PC-3 (cell line): ENCODE data around the gene FAM3B. TPM values are rescaled to one million over a fixed set of nuclear protein-coding genes. Genes with fewer than 3 reads are reported as not detected.

ENCODE experiments used
- ATAC-seq: fragments of 200-7000 bp; cut with Tn5 transposase; 2 replicates; pipeline ENCODE4 v1.9.1; 2020; ENCODE audit warnings: mild to moderate bottlenecking, moderate library complexity
- BruUV-seq: library from RNA; stranded (reverse); fragments of 400-500 nt; replicated peaks from 2 replicates; lab custom pipeline; 2021; lab: Mats Ljungman, UMichigan
- CTCF ChIA-PET: fragments of 300-600 bp; sonication (Branson Sonifier 250); formaldehyde crosslinking; loops from one replicate; lab custom pipeline; 2022; ENCODE audit warnings: antibody characterized with exemption; lab: Charles Lee
- POLR2A ChIA-PET: fragments of 300-600 bp; sonication (Branson Sonifier 250); formaldehyde crosslinking; loops from one replicate; lab custom pipeline; 2022; ENCODE audit warnings: antibody characterized with exemption; ENCODE audit not compliant: unreplicated experiment; lab: Charles Lee
- DNase-seq: peaks from one replicate; pipeline ENCODE4 v3.0.0-alpha.2; 2015
- H2AFZ ChIP-seq: fragments of 300-600 bp; sonication (generic); 2 replicates; pipeline ENCODE4 v1.6.0; 2016; ENCODE audit warnings: antibody characterized with exemption, low read length
- H3F3A ChIP-seq: fragments of 300-600 bp; sonication (generic); one replicate; pipeline ENCODE4 v1.6.0; 2017; ENCODE audit warnings: antibody characterized with exemption, low read length, control low read depth, mild to moderate bottlenecking; ENCODE audit not compliant: unreplicated experiment
- H3K27ac ChIP-seq: fragments of 300-600 bp; sonication (generic); 2 replicates; pipeline ENCODE4 v1.5.1; 2016; ENCODE audit warnings: mild to moderate bottlenecking, low read length
- H3K27me3 ChIP-seq: fragments of 300-600 bp; sonication (generic); 2 replicates; pipeline ENCODE4 v1.6.1; 2016; ENCODE audit warnings: low read length, mixed read lengths
- H3K36me3 ChIP-seq: fragments of 300-600 bp; sonication (generic); 2 replicates; pipeline ENCODE4 v1.6.1; 2016; ENCODE audit warnings: low read depth, mixed run types, low read length, mixed read lengths
- H3K4me1 ChIP-seq: fragments of 300-600 bp; sonication (generic); 2 replicates; pipeline ENCODE4 v1.5.1; 2016; ENCODE audit warnings: low read length; ENCODE audit not compliant: insufficient read depth
- H3K4me2 ChIP-seq: fragments of 300-600 bp; sonication (generic); 2 replicates; pipeline ENCODE4 v1.6.0; 2016; ENCODE audit warnings: low read length
- H3K4me3 ChIP-seq: fragments of 300-600 bp; sonication (generic); 2 replicates; pipeline ENCODE4 v1.5.1; 2016; ENCODE audit warnings: mild to moderate bottlenecking, low read length, mixed read lengths
- H3K79me2 ChIP-seq: fragments of 300-600 bp; sonication (generic); 2 replicates; pipeline ENCODE4 v1.6.1; 2017; ENCODE audit warnings: low read length, mixed read lengths
- H3K9ac ChIP-seq: fragments of 300-600 bp; sonication (generic); 2 replicates; pipeline ENCODE4 v1.6.0; 2016; ENCODE audit warnings: mild to moderate bottlenecking, low read length
- H3K9me2 ChIP-seq: fragments of 300-600 bp; sonication (generic); replicated peaks from 2 replicates; pipeline ENCODE4 v1.6.1; 2016; ENCODE audit warnings: mixed run types, low read length, mixed read lengths
- H3K9me3 ChIP-seq: fragments of 300-600 bp; sonication (generic); 2 replicates; pipeline ENCODE4 v1.6.1; 2016; ENCODE audit warnings: low read length, mixed read lengths
- H4K20me1 ChIP-seq: fragments of 300-600 bp; sonication (generic); 2 replicates; pipeline ENCODE4 v1.6.1; 2016; ENCODE audit warnings: low read length, mixed read lengths
- CTCF ChIP-seq: fragments of 300-600 bp; sonication (generic); conservative IDR thresholded peaks from 2 replicates; pipeline ENCODE4 v1.5.1; 2017; ENCODE audit warnings: antibody characterized with exemption, low read depth, mild to moderate bottlenecking, low read length
- EZH2 ChIP-seq: fragments of 300-600 bp; sonication (generic); IDR thresholded peaks from one replicate; pipeline ENCODE4 v1.6.1; 2017; ENCODE audit warnings: antibody characterized with exemption, mild to moderate bottlenecking, low read length; ENCODE audit not compliant: unreplicated experiment
- EZH2phosphoT487 ChIP-seq: fragments of 300-600 bp; sonication (generic); IDR thresholded peaks from 2 replicates; pipeline ENCODE4 v1.6.1; 2018; ENCODE audit warnings: mild to moderate bottlenecking, antibody characterized with exemption, low read length, borderline replicate concordance
- intact Hi-C: fragments of 100-400 bp; cut with micrococcal nuclease; formaldehyde crosslinking; loops from 2 replicates; pipeline ENCODE4 v1.9.0; 2023
- total RNA-seq: library from RNA; depleted of rRNA; stranded (reverse); fragments of >200 nt; gene quantifications from 2 replicates; pipeline ENCODE4 v1.2.3, GENCODE V29; 2014

FAM3B gene
- total RNA-seq, 1 experiment from 2014 or later: not detected

GRCh38 chr21:41367301-41367944, 50.8 kb downstream of the FAM3B start:
- peak overlapping the region; percentile 78; the same call in 1 of the 2 replicates for H2AFZ ChIP-seq
- no peaks in the 10 kb centered on the region for H3K9me3 ChIP-seq
- no peaks in the 10 kb centered on the region for H3K79me2 ChIP-seq
- DNase-seq: no peak
- H3K4me1 ChIP-seq: peaks cover 15% of the 10 kb centered on the region
- peak overlapping the region; percentile 46 for H3K27ac ChIP-seq
- H3K4me2 ChIP-seq: peak overlapping the region; percentile 74
- no peaks in the 10 kb centered on the region for H3K27me3 ChIP-seq
- CTCF ChIA-PET: no interaction called here
- TF ChIP-seq EZH2: no peak
- H3K4me3 ChIP-seq: peak overlapping the region; percentile 43; the same call in 1 of the 2 replicates
- no peaks in the 10 kb centered on the region for H3K36me3 ChIP-seq
- intact Hi-C loops: loop anchor here (10.0 kb wide), 1 partner anchor 87 kb away; no protein-coding TSS in a partner anchor
- H3F3A ChIP-seq: no peaks in the 10 kb centered on the region
- no peak for ATAC-seq
- no peaks in the 10 kb centered on the region for H4K20me1 ChIP-seq
- POLR2A ChIA-PET: no interaction called here
- no TSS peak for BruUV-seq
- H3K9me2 ChIP-seq: no peaks in the 10 kb centered on the region
- 0 out of 2 replicates have a peak overlapping the region, but pooled peaks have one; percentile 24 for H3K9ac ChIP-seq

- H3K4me1 ChIP-seq: peaks cover 15% of the 10 kb centered on the region
- TF ChIP-seq CTCF: no peak
- no peak for TF ChIP-seq EZH2
- no peak for TF ChIP-seq EZH2phosphoT487
- H4K20me1 ChIP-seq: no peaks in the 10 kb centered on the region
- H3K4me2 ChIP-seq: no peak overlapping the region
- H3K9ac ChIP-seq: no peak overlapping the region
- no TSS peak for BruUV-seq
- ChIA-PET POLR2A (no interaction called here), CTCF (no interaction called here)
- H3K27ac ChIP-seq: no peak overlapping the region
- intact Hi-C loops: loop anchor here (10.0 kb wide), 1 partner anchor 87 kb away; no protein-coding TSS in a partner anchor
- H3K79me2 ChIP-seq: no peaks in the 10 kb centered on the region
- H3K36me3 ChIP-seq: no peaks in the 10 kb centered on the region
- no peaks in the 10 kb centered on the region for H3K27me3 ChIP-seq
- DNase-seq: no peak
- H3F3A ChIP-seq: no peaks in the 10 kb centered on the region
- no peaks in the 10 kb centered on the region for H3K9me2 ChIP-seq
- H2AFZ ChIP-seq: no peak overlapping the region
- no peaks in the 10 kb centered on the region for H3K9me3 ChIP-seq
- no peak for ATAC-seq
- H3K4me3 ChIP-seq: no peak overlapping the region
These were observed 51.5 kb downstream of the FAM3B start for GRCh38 chr21:41367945-41368734.

GRCh38 chr21:41368735-41369104, 52.1 kb downstream of the FAM3B start:
- Histone ChIP-seq H3K27me3 (no peaks in the 10 kb centered on the region), H3K27ac (no peak overlapping the region), H3F3A (no peaks in the 10 kb centered on the region), H4K20me1 (no peaks in the 10 kb centered on the region), H3K36me3 (no peaks in the 10 kb centered on the region), H3K9me2 (no peaks in the 10 kb centered on the region), H3K9me3 (no peaks in the 10 kb centered on the region), H3K4me3 (no peak overlapping the region), H2AFZ (no peak overlapping the region), H3K4me1 (peaks cover 15% of the 10 kb centered on the region), H3K9ac (no peak overlapping the region), H3K79me2 (no peaks in the 10 kb centered on the region), H3K4me2 (no peak overlapping the region)
- intact Hi-C loops: loop anchor here (10.0 kb wide), 1 partner anchor 86 kb away; no protein-coding TSS in a partner anchor
- no peak for DNase-seq
- TF ChIP-seq CTCF: no peak
- no peak for TF ChIP-seq EZH2
- TF ChIP-seq EZH2phosphoT487: no peak
- POLR2A ChIA-PET: no interaction called here
- ATAC-seq: no peak
- BruUV-seq: no TSS peak
- CTCF ChIA-PET: no interaction called here
